Heart right ventricle (tissue), 16 donors: ENCODE data around the gene VARS2. TPM values are rescaled to one million over a fixed set of nuclear protein-coding genes. Genes with fewer than 3 reads are reported as not detected.

Experiments used
- ATAC-seq, 8 donors: fragments of 200-7000 bp; cut with Tn5 transposase; one replicate each; pipeline ENCODE4 v1.9.1; 2020; ENCODE audit warnings: mild to moderate bottlenecking in 8 of 8, moderate library complexity in 8 of 8, moderate number of reproducible peaks in 1 of 8
- DNase-seq, 2 donors: peaks; one replicate each; pipeline ENCODE4 v3.0.0-alpha.2; 2020
- H3K27ac ChIP-seq, 10 donors: fragments of 200-600 bp; sonication (generic) in 2 of 10; one replicate each; pipeline versions ENCODE4 v1.5.0 to v1.8.0; 2020 to 2022; ENCODE audit warnings: mild to moderate bottlenecking in 3 of 10
- H3K27me3 ChIP-seq, 7 donors: fragments of 200-600 bp; one replicate each; pipeline ENCODE4 v1.8.0; 2021 to 2022; ENCODE audit warnings: mild to moderate bottlenecking in 2 of 7
- H3K36me3 ChIP-seq, 9 donors: fragments of 200-600 bp; sonication (generic) in 1 of 9; one replicate each; pipeline versions ENCODE4 v1.5.0 to v1.8.0; 2020 to 2022; ENCODE audit warnings: mild to moderate bottlenecking in 2 of 9
- H3K4me1 ChIP-seq, 9 donors: fragments of 200-600 bp; sonication (generic) in 1 of 9; one replicate each; pipeline versions ENCODE4 v1.5.0 to v1.8.0; 2020 to 2022; ENCODE audit warnings: mild to moderate bottlenecking in 4 of 9
- H3K4me3 ChIP-seq, 10 donors: fragments of 200-600 bp; sonication (generic) in 2 of 10; one replicate each; pipeline versions ENCODE4 v1.5.0 to v1.8.0; 2020 to 2022; ENCODE audit warnings: mild to moderate bottlenecking in 7 of 10, moderate library complexity in 2 of 10
- H3K9me3 ChIP-seq, 11 donors: fragments of 200-600 bp in 10 of 11; sonication (generic) in 2 of 11; one replicate each; pipeline versions ENCODE4 v1.5.0 to v1.8.0; 2013 to 2022; ENCODE audit warnings: mild to moderate bottlenecking in 2 of 11, control low read depth in 1 of 11, moderate library complexity in 1 of 11
- CTCF ChIP-seq, 9 donors: fragments of 200-600 bp; sonication (generic) in 2 of 9; IDR thresholded peaks; one replicate each; pipeline versions ENCODE4 v1.5.0 to v1.8.0; 2021 to 2022; ENCODE audit warnings: antibody characterized with exemption in 9 of 9, mild to moderate bottlenecking in 5 of 9, moderate library complexity in 1 of 9
- WGBS, 2 donors: extraction: QIAGEN DNeasy Blood & Tissue Kit; methylation state at CpG; one replicate each; pipeline ENCODE4 v1.1.7; 2013; ENCODE audit warnings: inconsistent platforms in 1 of 2; 5-methylcytosine and 5-hydroxymethylcytosine counted together
- intact Hi-C, 10 donors: fragments of 100-400 bp; cut with DNase I; formaldehyde crosslinking; loops; one replicate each; pipeline versions ENCODE4 v1.11.1 to v1.14.2; 2022
- polyA plus RNA-seq, 2 donors: library from polyadenylated mRNA; stranded (reverse); fragments of 200-250 nt; gene quantifications; one replicate each; pipeline ENCODE4 v1.2.3, GENCODE V29; 2013
- total RNA-seq, 10 donors: library from RNA; stranded (reverse); fragmentation: NEBNext Ultra II Directional in 3 of 10; extraction: Animal tissue kit (Norgen Biotek cat#: 25700) in 3 of 10; gene quantifications; one replicate each; pipeline versions ENCODE4 v1.2.1 to v1.2.4, GENCODE V29; 2021 to 2023
- donor health status: Arrhythmogenic right ventricular cardiomyopathy.
- donor health status: ischemic (EF 13 %, LVEDD 7.1; RV severe dilation, severe dysfunction).
- donor health status: healthy with polysubstance abuse.
- donor health status: DM: no; HTN: yes; CAD: no.
- donor health status: DM: no; HTN: no; CAD: no.
- donor health status: ischemic (EF 25% LVEDD 6.9; RV normal size, moderate dysfunction).
- donor health status: ischemic (EF 25% LVEDD 5.7; RV mildly dilated, moderate dysfunction).
- donor health status: healthy.
- donor health status: DM: yes; HTN: yes; CAD: no.
- donor health status: Ischemic cardiomyopathy.
- donor health status: ischemic (EF 35%, LVEDD 5.7; RV mildly dilated, moderate dysfunction).
- donor health status: nonischemic (EF 11% LVEDD 7.7; RV severe dilation, severe dysfunction).
- donor health status: DM: yes; HTN: yes; CAD: no.
- donor health status: PGD.
- donor health status: ischemic (EF 29% LVEDD 5.4; RV normal size, mild dysfunction).
- donor health status: nonischemic (EF 23%, LVEDD 6.1; RV moderate dilation, normal function).

VARS2 gene
- total and polyA plus RNA-seq, 12 donors: 9.3 to 28.4 (median 22.5) TPM

- intact Hi-C loops: loop anchor here in 2 of 10 donors (5.0 kb wide), 2 partner anchors 114 to 129 kb away; no protein-coding TSS in a partner anchor
- Histone ChIP-seq H3K36me3 (peaks cover 0 to 1% (median 0%) of the 10 kb centered on the region in 9 donors), H3K9me3 (peaks cover 0 to 13% (median 0%) of the 10 kb centered on the region in 11 donors), H3K27ac (no peak overlapping the region), H3K4me3 (no peak overlapping the region), H3K27me3 (peaks cover 0 to 3% (median 0%) of the 10 kb centered on the region in 7 donors), H3K4me1 (no peaks in the 10 kb centered on the region)
- no peak for ATAC-seq
- no peak for TF ChIP-seq CTCF (IDR thresholded peaks at IDR 0.05)
- WGBS, 2 donors: 79 to 87% methylated on average over 6 of the region's 6 CpGs
- no peak for DNase-seq
Observed at GRCh38 chr6:30932665-30933365, 18.8 kb downstream of the VARS2 start.

- 22 to 26% methylated on average over 3 of the region's 3 CpGs for WGBS, 2 donors
- Histone ChIP-seq H3K4me1 (no peaks in the 10 kb centered on the region), H3K27me3 (peaks cover 0 to 11% (median 0%) of the 10 kb centered on the region in 7 donors), H3K27ac (no peak overlapping the region), H3K36me3 (no peaks in the 10 kb centered on the region), H3K9me3 (no peaks in the 10 kb centered on the region), H3K4me3 (no peak overlapping the region)
- no peak for TF ChIP-seq CTCF (IDR thresholded peaks at IDR 0.05)
- ATAC-seq: no peak
- intact Hi-C loops: loop anchor here in 1 of 10 donors (5.0 kb wide), 1 partner anchor 102 kb away; no protein-coding TSS in a partner anchor
- no peak for DNase-seq
Observed at GRCh38 chr6:30935018-30935417, 21.0 kb downstream of the VARS2 start.

GRCh38 chr6:30937265-30937664 lies 23.2 kb downstream of the VARS2 start:
- intact Hi-C loops: loop anchor here in 1 of 10 donors (5.0 kb wide), 1 partner anchor 100 kb away; no protein-coding TSS in a partner anchor
- DNase-seq (no peak), ATAC-seq (no peak)
- Histone ChIP-seq H3K36me3 (no peaks in the 10 kb centered on the region), H3K4me3 (no peak overlapping the region), H3K4me1 (peaks cover 0 to 4% (median under 1%) of the 10 kb centered on the region in 9 donors), H3K27ac (no peak overlapping the region), H3K9me3 (no peaks in the 10 kb centered on the region), H3K27me3 (peaks cover 0 to 21% (median 9%) of the 10 kb centered on the region in 7 donors)
- 77 to 78% methylated on average over 6 of the region's 6 CpGs for WGBS, 2 donors
- TF ChIP-seq CTCF (IDR thresholded peaks at IDR 0.05): no peak

- WGBS, 2 donors: 78 to 82% methylated on average over 4 of the region's 4 CpGs
- no peak for DNase-seq
Observed at GRCh38 chr6:30938730-30939129, 24.7 kb downstream of the VARS2 start.

More at GRCh38 chr6:30938730-30939129, 24.7 kb downstream of the VARS2 start:
- no peaks in the 10 kb centered on the region for H3K36me3 ChIP-seq
- peaks cover 0 to 13% (median 7%) of the 10 kb centered on the region in 9 donors for H3K4me1 ChIP-seq
- no peak overlapping the region for H3K4me3 ChIP-seq
- intact Hi-C loops: loop anchor here in 1 of 10 donors (5.0 kb wide), 1 partner anchor 99 kb away; no protein-coding TSS in a partner anchor
- no peak overlapping the region for H3K27ac ChIP-seq
- H3K27me3 ChIP-seq: peaks cover 0 to 22% (median 9%) of the 10 kb centered on the region in 7 donors
- TF ChIP-seq CTCF (IDR thresholded peaks at IDR 0.05): no peak
- H3K9me3 ChIP-seq: no peaks in the 10 kb centered on the region
- no peak for ATAC-seq
